Activated CD4-positive, alpha-beta T cell treated with anti-CD3 and anti-CD28 coated beads for 4 hours (primary cell): ENCODE measurements around the gene KMT2C.
"Not testable (repeated sequence)": the region's sequence is repeated elsewhere in the genome, so short reads cannot be mapped to it uniquely, and the experiment has no call there.

Experiments used
- DNase-seq, 2 donors: peaks; one replicate each; pipeline ENCODE4 v3.0.0-alpha.2; 2020

KMT2C gene

GRCh38 chr7:152399344-152399743 is 36.5 kb downstream of the KMT2C start:
- DNase-seq = no peak

GRCh38 chr7:152395112-152395511 is 40.7 kb downstream of the KMT2C start:
- DNase-seq = no peak

- DNase-seq = not testable (repeated sequence)
These were observed 41.6 kb downstream of the KMT2C start for GRCh38 chr7:152394214-152394613.

- DNase-seq = no peak
These were observed 43.5 kb downstream of the KMT2C start for GRCh38 chr7:152392254-152392653.

GRCh38 chr7:152386136-152386764 is 49.6 kb downstream of the KMT2C start:
- DNase-seq = not testable (repeated sequence)

GRCh38 chr7:152384235-152385200 is 51.3 kb downstream of the KMT2C start:
- not testable (repeated sequence) for DNase-seq

- DNase-seq = no peak
These were observed 52.2 kb downstream of the KMT2C start for GRCh38 chr7:152383341-152384234.

- DNase-seq = no peak
These were observed 53.6 kb downstream of the KMT2C start for GRCh38 chr7:152382244-152382643.

- DNase-seq = not testable (repeated sequence)
These were observed 54.7 kb downstream of the KMT2C start for GRCh38 chr7:152380931-152381578.

GRCh38 chr7:152378497-152378896 is 57.3 kb downstream of the KMT2C start:
- not testable (repeated sequence) for DNase-seq

- not testable (repeated sequence) for DNase-seq
These were observed 58.9 kb downstream of the KMT2C start for GRCh38 chr7:152376716-152377484.

- no peak for DNase-seq
These were observed 65.5 kb downstream of the KMT2C start for GRCh38 chr7:152370297-152370696.

- no peak for DNase-seq
These were observed 66.3 kb downstream of the KMT2C start for GRCh38 chr7:152369518-152369917.

GRCh38 chr7:152367170-152367569 is 68.6 kb downstream of the KMT2C start:
- DNase-seq = no peak

GRCh38 chr7:152366662-152367061 is 69.1 kb downstream of the KMT2C start:
- DNase-seq = no peak

- no peak for DNase-seq
These were observed 69.7 kb downstream of the KMT2C start for GRCh38 chr7:152365982-152366603.

GRCh38 chr7:152363798-152364197 is 72.0 kb downstream of the KMT2C start:
- DNase-seq = no peak

- no peak for DNase-seq
These were observed 73.5 kb downstream of the KMT2C start for GRCh38 chr7:152362128-152362926.

- no peak for DNase-seq
These were observed 80.2 kb downstream of the KMT2C start for GRCh38 chr7:152355474-152356057.

GRCh38 chr7:152354061-152354460 is 81.7 kb downstream of the KMT2C start:
- DNase-seq = no peak
